K562 (cell line): ENCODE data around the gene GNAS-AS1. TPM values are rescaled to one million over a fixed set of nuclear protein-coding genes. Genes with fewer than 3 reads are reported as not detected.

Experiments
- CTBP1 ChIP-seq: fragments of 450-650 bp; IDR thresholded peaks from 2 replicates; pipeline ENCODE4 v1.6.1; 2016; ENCODE audit warnings: borderline replicate concordance
- CTCF ChIP-seq, 3 experiments: IDR thresholded peaks in 2 of 3; conservative IDR thresholded peaks in 1 of 3; 2 replicates each; pipeline ENCODE4 v1.5.1; 2011 to 2012; ENCODE audit warnings: low read length in 3 of 3, mild to moderate bottlenecking in 3 of 3, control low read depth in 2 of 3, improper control_type of control experiment in 1 of 3, inconsistent platforms in 1 of 3, low read depth in 1 of 3, mixed read lengths in 1 of 3, moderate library complexity in 1 of 3; ENCODE audit not compliant: insufficient read depth in 2 of 3
- DMBX1 ChIP-seq: fragments of 250-450 bp; sonication (Bioruptor Pico); IDR thresholded peaks from 2 replicates; pipeline ENCODE4 v1.8.0; 2022; ENCODE audit warnings: inconsistent platforms, mild to moderate bottlenecking, moderate library complexity, borderline replicate concordance
- E2F6 ChIP-seq, 2 experiments: IDR thresholded peaks; 2 replicates each; pipeline ENCODE4 v1.6.1; 2011; ENCODE audit warnings: borderline replicate concordance in 1 of 2, control low read depth in 1 of 2, low read depth in 1 of 2, low read length in 1 of 2, mild to moderate bottlenecking in 1 of 2, mixed read lengths in 1 of 2, moderate library complexity in 1 of 2; ENCODE audit not compliant: insufficient read depth in 1 of 2, insufficient read length in 1 of 2, poor library complexity in 1 of 2, severe bottlenecking in 1 of 2; ENCODE audit errors: extremely low read depth in 1 of 2
- EP400 ChIP-seq: fragments of 450-650 bp; IDR thresholded peaks from 2 replicates; pipeline ENCODE4 v1.6.1; 2017; ENCODE audit warnings: antibody characterized with exemption, mild to moderate bottlenecking, moderate library complexity
- HNRNPL ChIP-seq: fragments of 200-400 bp; formaldehyde crosslinking; IDR thresholded peaks from 2 replicates; pipeline ENCODE4 v1.6.1; 2017; ENCODE audit warnings: low read depth, mild to moderate bottlenecking, low read length
- L3MBTL2 ChIP-seq: fragments of 450-650 bp; IDR thresholded peaks from 2 replicates; pipeline ENCODE4 v1.6.1; 2016; ENCODE audit warnings: mild to moderate bottlenecking, moderate library complexity
- MEF2D ChIP-seq: conservative IDR thresholded peaks from 2 replicates; pipeline ENCODE4 v1.6.1; 2016; ENCODE audit warnings: low read depth, missing genetic modification characterization, missing compliant biosample characterization
- MYC ChIP-seq, 2 experiments: fragments of 250-450 bp in 1 of 2; sonication (Bioruptor Pico) in 1 of 2; IDR thresholded peaks; 2 replicates each; pipeline versions ENCODE4 v1.5.1 to v1.6.1; 2012 to 2021; ENCODE audit warnings: low read depth in 2 of 2, borderline replicate concordance in 1 of 2, improper control_type of control experiment in 1 of 2, low read length in 1 of 2, mild to moderate bottlenecking in 1 of 2, moderate library complexity in 1 of 2
- SMAD4 ChIP-seq: fragments of 250-450 bp; sonication (Bioruptor Pico); conservative IDR thresholded peaks from 2 replicates; pipeline ENCODE4 v1.8.0; 2021; ENCODE audit warnings: inconsistent platforms, mild to moderate bottlenecking, moderate library complexity
- TAF15 ChIP-seq: fragments of 200-400 bp; formaldehyde crosslinking; IDR thresholded peaks from 2 replicates; pipeline ENCODE4 v1.6.1; 2017; ENCODE audit warnings: mild to moderate bottlenecking, low read depth, low read length, moderate library complexity
- ZNF175 ChIP-seq: fragments of 200-800 bp; sonication (Bioruptor generic); IDR thresholded peaks from 2 replicates; pipeline ENCODE4 v1.6.1; 2016; ENCODE audit warnings: low read depth, mild to moderate bottlenecking, missing genetic modification characterization, missing compliant biosample characterization
- ZNF184 ChIP-seq: sonication (generic); formaldehyde crosslinking; IDR thresholded peaks from 2 replicates; pipeline ENCODE4 v1.5.0; 2020; ENCODE audit warnings: missing genetic modification reagents
- ZNF592 ChIP-seq: fragments of 450-650 bp; IDR thresholded peaks from 2 replicates; pipeline ENCODE4 v1.6.1; 2017; ENCODE audit warnings: antibody characterized with exemption, mild to moderate bottlenecking
- polyA plus RNA-seq, 8 experiments: library from polyadenylated mRNA; depleted of rRNA in 4 of 8; stranded (reverse) in 5 of 8; unstranded in 3 of 8; fragments of >200 nt; fragmentation: Nextera tagmentation in 2 of 8; fragmentation: Illumina TruSeq in 1 of 8; extraction: Ambion mirVana in 2 of 8; extraction: Trizol in 1 of 8; gene quantifications; 2 replicates each; pipeline versions ENCODE4 v1.2.1 to v1.2.3, GENCODE V29; 2011 to 2014; ENCODE audit warnings: inconsistent platforms in 1 of 8, missing spikeins in 1 of 8
- total RNA-seq, 7 experiments: library from RNA; depleted of rRNA in 6 of 7; stranded (reverse); fragments of >200 nt in 6 of 7; fragmentation: Illumina TruSeq in 2 of 7; extraction: Trizol in 2 of 7; gene quantifications; 2 replicates each; pipeline versions ENCODE4 v1.2.1 to v1.2.3, GENCODE V29; 2011 to 2021; ENCODE audit warnings: low replicate concordance in 1 of 7
- TF ChIP-seq, protein P1 (sequence below): fragments of 450-650 bp; formaldehyde crosslinking; IDR thresholded peaks from 2 replicates; pipeline ENCODE4 v1.4.0; 2022; ENCODE audit warnings: missing genetic modification characterization

Gene GNAS-AS1
- total and polyA plus RNA-seq, 9 of the 15 experiments (the other 6 are each of a cell fraction or from before 2014, with no cell fraction given), result 0.04 to 2.5 (median 0.25) TPM

DNA sequence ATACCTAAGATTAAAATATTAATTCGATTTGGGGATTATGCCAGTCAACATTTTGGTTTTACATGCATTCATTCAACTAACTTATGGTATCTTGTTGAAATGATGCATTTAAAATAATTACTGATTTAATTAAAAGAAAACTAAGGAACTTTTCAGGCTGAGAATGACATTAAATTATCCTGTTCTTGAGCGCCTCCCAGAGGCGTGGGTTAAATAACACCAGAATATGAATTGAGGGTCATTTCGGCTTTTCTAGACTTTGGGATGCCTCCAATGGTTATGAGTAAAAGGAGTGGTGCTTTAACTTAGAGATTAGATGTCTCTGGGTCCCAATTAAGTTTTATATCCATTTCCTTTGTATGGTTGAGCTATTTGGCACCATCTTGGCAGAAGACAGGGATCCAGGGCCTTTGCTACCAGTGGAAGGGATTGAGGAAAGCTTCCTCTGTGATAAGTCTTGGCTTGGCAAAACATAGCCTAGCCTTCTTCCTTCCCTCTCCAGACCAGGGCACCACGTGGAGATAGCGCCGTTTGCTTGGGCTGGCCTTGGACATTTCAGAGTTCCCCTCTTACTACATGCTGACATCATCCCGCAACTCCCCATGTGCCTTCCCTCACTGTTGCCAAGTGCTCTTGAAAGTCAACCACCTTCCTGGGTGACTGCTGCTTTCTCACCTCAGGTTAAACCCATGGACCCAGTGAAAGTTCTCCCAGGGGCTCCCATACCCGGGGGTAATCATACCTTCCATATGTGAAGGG lies 30.5 kb upstream of the GNAS-AS1 start (continued):
- TF ChIP-seq ZNF592 (peak; percentile 18; the same call in 1 of the 2 replicates), L3MBTL2 (peak; percentile 67; the same call in 1 of the 2 replicates), MYC (IDR thresholded peaks at IDR 0.05; ENCODE audit: low read depth, low read length) (peak; percentile 38; the same call in 1 of the 2 replicates), MYC (CRISPR knock-in tag; IDR thresholded peaks at IDR 0.05; ENCODE audit: borderline replicate concordance, low read depth) (no peak), CTCF (IDR thresholded peaks at IDR 0.05 in 2 of 3, conservative IDR thresholded peaks at IDR 0.05 in 1 of 3; ENCODE audit: insufficient read depth in 2 of 3, low read depth in 1 of 3, low read length in 3 of 3) (peak; percentile 20 to 61 (median 45); a peak in 5 of 6 replicates), MEF2D (tag) (0 out of 2 replicates have a peak, but pooled peaks have one; percentile 19), E2F6 (IDR thresholded peaks at IDR 0.05; ENCODE audit: borderline replicate concordance in 1 of 2, extremely low read depth in 1 of 2, insufficient read depth in 1 of 2, insufficient read length in 1 of 2, low read depth in 1 of 2, low read length in 1 of 2, poor library complexity in 1 of 2, severe bottlenecking in 1 of 2) (peak; percentile 26 to 32), EP400 (0 out of 2 replicates have a peak, but pooled peaks have one; percentile 4), CTBP1 (no peak), SMAD4 (CRISPR knock-in tag) (peak; percentile 34; the same call in 1 of the 2 replicates), HNRNPL (no peak), DMBX1 (peak; percentile 36; the same call in 1 of the 2 replicates), ZNF184 (CRISPR knock-in tag) (no peak), ZNF175 (CRISPR knock-in tag) (0 out of 2 replicates have a peak, but pooled peaks have one; percentile 49), TAF15 (no peak)
- TF ChIP-seq, protein P1, sequence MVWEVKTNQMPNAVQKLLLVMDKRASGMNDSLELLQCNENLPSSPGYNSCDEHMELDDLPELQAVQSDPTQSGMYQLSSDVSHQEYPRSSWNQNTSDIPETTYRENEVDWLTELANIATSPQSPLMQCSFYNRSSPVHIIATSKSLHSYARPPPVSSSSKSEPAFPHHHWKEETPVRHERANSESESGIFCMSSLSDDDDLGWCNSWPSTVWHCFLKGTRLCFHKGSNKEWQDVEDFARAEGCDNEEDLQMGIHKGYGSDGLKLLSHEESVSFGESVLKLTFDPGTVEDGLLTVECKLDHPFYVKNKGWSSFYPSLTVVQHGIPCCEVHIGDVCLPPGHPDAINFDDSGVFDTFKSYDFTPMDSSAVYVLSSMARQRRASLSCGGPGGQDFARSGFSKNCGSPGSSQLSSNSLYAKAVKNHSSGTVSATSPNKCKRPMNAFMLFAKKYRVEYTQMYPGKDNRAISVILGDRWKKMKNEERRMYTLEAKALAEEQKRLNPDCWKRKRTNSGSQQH (CRISPR knock-in tag), result no peak
